HepG2 (cell line): ENCODE measurements around the gene MAGI1. TPM values are rescaled to one million over a fixed set of nuclear protein-coding genes. Genes with fewer than 3 reads are reported as not detected.

Source experiments
- ATAC-seq: fragments of 200-7000 bp; cut with Tn5 transposase; 3 replicates; pipeline ENCODE4 v1.9.1; 2020; ENCODE audit warnings: mild to moderate bottlenecking, moderate library complexity
- BruUV-seq: library from RNA; stranded (reverse); fragments of 400-500 nt; replicated peaks from 2 replicates; lab custom pipeline; 2021; lab: Mats Ljungman, UMichigan
- CTCF ChIA-PET: fragments of 300-600 bp; formaldehyde crosslinking; extraction: SDS; loops from one replicate; lab custom pipeline; 2021; ENCODE audit warnings: low total read pairs, inconsistent platforms, low intra/inter-chr PET ratio; lab: Yijun Ruan, JAX
- POLR2A ChIA-PET: fragments of 350-600 bp; sonication (Branson Sonifier 250); formaldehyde crosslinking; loops from one replicate; lab custom pipeline; 2020; ENCODE audit warnings: antibody characterized with exemption, inconsistent platforms; lab: Yijun Ruan, JAX
- DNase-seq: peaks from one replicate; pipeline ENCODE4 v3.0.0-alpha.2; 2015; ENCODE audit warnings: low spot score
- FAIRE-seq: peaks from 3 replicates; lab custom pipeline; 2011; peaks lifted over from hg19 to GRCh38; lab: Jason Lieb, UNC
- H2AFZ ChIP-seq: one replicate; pipeline ENCODE4 v1.6.1; 2011; ENCODE audit warnings: low read length, inconsistent platforms
- H3K27ac ChIP-seq: fragments of 300-600 bp; 3 replicates; pipeline ENCODE4 v1.8.0; 2011; ENCODE audit warnings: mixed run types, mild to moderate bottlenecking, mixed read lengths, low read length, inconsistent platforms; ENCODE audit not compliant: insufficient read depth; ENCODE audit errors: extremely low read length
- H3K27me3 ChIP-seq, 2 experiments: fragments of 200-600 bp in 1 of 2; 2 replicates in 1 of 2; 3 replicates in 1 of 2; pipeline versions ENCODE4 v1.6.0 to v1.8.0; 2011; ENCODE audit warnings: low read length in 2 of 2, mild to moderate bottlenecking in 2 of 2, moderate library complexity in 2 of 2, inconsistent platforms in 1 of 2; ENCODE audit not compliant: insufficient read depth in 2 of 2, control insufficient read depth in 1 of 2
- H3K36me3 ChIP-seq, 2 experiments: fragments of 200-600 bp in 1 of 2; replicated peaks in 1 of 2; 2 replicates in 1 of 2; 3 replicates in 1 of 2; pipeline versions ENCODE4 v1.5.1 to v1.8.0; 2011; ENCODE audit warnings: low read length in 2 of 2, inconsistent platforms in 1 of 2; ENCODE audit not compliant: insufficient read depth in 2 of 2, control insufficient read depth in 1 of 2
- H3K4me1 ChIP-seq: 2 replicates; pipeline ENCODE4 v1.5.1; 2012; ENCODE audit warnings: low read length, inconsistent platforms; ENCODE audit not compliant: insufficient read depth
- H3K4me2 ChIP-seq: 2 replicates; pipeline ENCODE4 v1.6.0; 2011; ENCODE audit warnings: low read depth, low read length, inconsistent platforms
- H3K4me3 ChIP-seq, 3 experiments: fragments of 200-600 bp in 1 of 3; sonication (generic), shearing (Covaris generic) in 1 of 3; replicated peaks in 1 of 3; 2 replicates each; pipeline ENCODE4 v1.5.1; 2011 to 2016; ENCODE audit warnings: low read length in 3 of 3, inconsistent platforms in 2 of 3, low read depth in 2 of 3, mild to moderate bottlenecking in 2 of 3, control low read depth in 1 of 3, mixed read lengths in 1 of 3; ENCODE audit not compliant: insufficient read depth in 1 of 3
- H3K79me2 ChIP-seq: one replicate; pipeline ENCODE4 v1.6.1; 2011; ENCODE audit warnings: low read length, inconsistent platforms; ENCODE audit not compliant: insufficient read depth
- H3K9ac ChIP-seq: 2 replicates; pipeline ENCODE4 v1.6.0; 2011; ENCODE audit warnings: mild to moderate bottlenecking, low read depth, low read length, inconsistent platforms; ENCODE audit not compliant: insufficient read depth
- H3K9me3 ChIP-seq: 2 replicates; pipeline ENCODE4 v1.5.1; 2012; ENCODE audit warnings: mild to moderate bottlenecking, low read length
- H4K20me1 ChIP-seq: 2 replicates; pipeline ENCODE4 v1.6.0; 2011; ENCODE audit warnings: inconsistent platforms, mild to moderate bottlenecking, low read length, moderate library complexity; ENCODE audit not compliant: insufficient read depth
- CREB1 ChIP-seq, 2 experiments: fragments of 450-650 bp in 1 of 2; IDR thresholded peaks; 2 replicates each; pipeline ENCODE4 v1.6.1; 2016 to 2017; ENCODE audit warnings: control low read depth in 1 of 2, mild to moderate bottlenecking in 1 of 2, missing compliant biosample characterization in 1 of 2, missing genetic modification characterization in 1 of 2
- FOXJ3 ChIP-seq: sonication (generic); formaldehyde crosslinking; IDR thresholded peaks from 2 replicates; pipeline ENCODE4 v1.4.0; 2020; ENCODE audit warnings: missing genetic modification reagents, mild to moderate bottlenecking, borderline replicate concordance
- GZF1 ChIP-seq: sonication (generic); formaldehyde crosslinking; IDR thresholded peaks from 2 replicates; pipeline ENCODE4 v1.5.1; 2020; ENCODE audit warnings: mild to moderate bottlenecking, missing genetic modification reagents
- MED13 ChIP-seq: sonication (generic); formaldehyde crosslinking; IDR thresholded peaks from 2 replicates; pipeline ENCODE4 v1.5.0; 2020; ENCODE audit warnings: missing genetic modification reagents
- NFE2L2 ChIP-seq: fragments of 150-350 bp; IDR thresholded peaks from 2 replicates; pipeline ENCODE4 v1.6.1; 2014; ENCODE audit warnings: low read length
- ZNF101 ChIP-seq: sonication (generic); formaldehyde crosslinking; IDR thresholded peaks from 2 replicates; pipeline ENCODE4 v1.4.0; 2020; ENCODE audit warnings: mild to moderate bottlenecking, low read depth, missing genetic modification reagents, borderline replicate concordance
- ZNF335 ChIP-seq: sonication (generic); formaldehyde crosslinking; IDR thresholded peaks from 2 replicates; pipeline ENCODE4 v1.4.0; 2020; ENCODE audit warnings: missing genetic modification reagents
- ZNF446 ChIP-seq: sonication (generic); formaldehyde crosslinking; IDR thresholded peaks from 2 replicates; pipeline ENCODE4 v1.5.0; 2020; ENCODE audit warnings: mild to moderate bottlenecking, missing genetic modification reagents
- ZNF724P ChIP-seq: sonication (generic); formaldehyde crosslinking; IDR thresholded peaks from 2 replicates; pipeline ENCODE4 v1.8.0; 2022; ENCODE audit warnings: missing genetic modification reagents, borderline replicate concordance
- WGBS: methylation state at CpG from one replicate; pipeline ENCODE4 v1.1.6; 2017; ENCODE audit warnings: low lambda C conversion rate; 5-methylcytosine and 5-hydroxymethylcytosine counted together
- in situ Hi-C: cut with HindIII; loops from 2 replicates; pipeline ENCODE4 v1.10.0; 2017; ENCODE audit warnings: low pct_unique_long_range_greater_than_20kb; ENCODE audit not compliant: extremely low pct_ligation_motif_present
- intact Hi-C: fragments of 100-400 bp; cut with micrococcal nuclease; formaldehyde crosslinking; loops from one replicate; pipeline ENCODE4 v1.10.0; 2022; ENCODE audit not compliant: unreplicated experiment
- polyA plus RNA-seq, 8 experiments: library from polyadenylated mRNA; depleted of rRNA in 3 of 8; stranded (reverse) in 7 of 8; unstranded in 1 of 8; fragments of >200 nt; fragmentation: Illumina TruSeq in 4 of 8; extraction: Trizol in 4 of 8; gene quantifications; 2 replicates each; pipeline versions ENCODE4 v1.2.1 to v1.2.3, GENCODE V29; 2011 to 2016; ENCODE audit warnings: low read depth in 4 of 8, missing spikeins in 1 of 8, mixed read lengths in 1 of 8; ENCODE audit not compliant: insufficient read depth in 1 of 8
- total RNA-seq, 5 experiments: library from RNA; depleted of rRNA; stranded (reverse); fragments of >200 nt; fragmentation: Illumina TruSeq; extraction: Trizol; gene quantifications; 2 replicates each; pipeline ENCODE4 v1.2.3, GENCODE V29; 2016; ENCODE audit warnings: low read depth in 1 of 5
- TF ChIP-seq, protein P1 (sequence below): sonication (generic); formaldehyde crosslinking; IDR thresholded peaks from 2 replicates; pipeline ENCODE4 v1.5.0; 2020; ENCODE audit warnings: missing genetic modification reagents

MAGI1 gene
- total and polyA plus RNA-seq, 2 of the 13 experiments (the other 11 are each of a cell fraction or from before 2014, with no cell fraction given) = 22.2 to 26.0 TPM

DNA sequence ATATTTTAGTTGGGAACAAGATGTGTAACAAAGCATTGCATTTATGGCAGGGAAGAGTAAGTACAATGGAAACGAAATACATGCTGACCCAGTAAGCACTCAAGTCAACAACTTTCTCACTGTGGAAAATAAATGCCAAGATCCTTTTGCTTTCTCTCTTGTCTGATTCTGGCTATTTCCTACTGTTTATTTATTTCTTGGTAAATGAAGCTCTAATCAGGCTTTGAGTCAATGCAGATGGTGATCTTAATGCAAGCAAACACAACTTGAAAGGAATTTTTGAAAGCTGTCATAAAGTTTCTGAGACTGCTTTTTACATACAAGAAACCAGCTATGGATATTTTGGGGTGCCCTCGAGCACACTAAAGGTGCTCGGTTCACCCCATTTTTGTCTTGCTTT lies 624.8 kb downstream of the MAGI1 start:
- 95% methylated on average over 3 of the region's 3 CpGs for WGBS
- Histone ChIP-seq H3K79me2 (no peaks in the 10 kb centered on the region), H3K4me2 (no peak overlapping the region), H3K9ac (no peak overlapping the region), H3K36me3 (no peaks in the 10 kb centered on the region; a peak in 2 of 5 replicates), H3K27ac (no peak overlapping the region), H2AFZ (no peak overlapping the region), H3K27me3 (no peaks in the 10 kb centered on the region), H4K20me1 (no peaks in the 10 kb centered on the region), H3K4me1 (peaks cover 11% of the 10 kb centered on the region)
- intact Hi-C loops (no loop called here), in situ Hi-C loops (loop anchor here (25.0 kb wide), 1 partner anchor 877 kb away; no protein-coding TSS in a partner anchor)
- CTCF ChIA-PET = no interaction called here
- POLR2A ChIA-PET = no interaction called here
- BruUV-seq = no TSS peak
- ATAC-seq (no peak), DNase-seq (no peak)
- TF ChIP-seq ZNF101 (CRISPR knock-in tag) = no peak
- TF ChIP-seq NFE2L2 = no peak
- no peak for TF ChIP-seq ZNF335 (CRISPR knock-in tag)
- TF ChIP-seq CREB1 (IDR thresholded peaks at IDR 0.05) = no peak
- no peak for TF ChIP-seq CREB1 (CRISPR knock-in tag; IDR thresholded peaks at IDR 0.05)
- TF ChIP-seq ZNF446 (CRISPR knock-in tag) = no peak
- TF ChIP-seq FOXJ3 (CRISPR knock-in tag) = no peak
- TF ChIP-seq GZF1 = no peak
- TF ChIP-seq, protein P1, sequence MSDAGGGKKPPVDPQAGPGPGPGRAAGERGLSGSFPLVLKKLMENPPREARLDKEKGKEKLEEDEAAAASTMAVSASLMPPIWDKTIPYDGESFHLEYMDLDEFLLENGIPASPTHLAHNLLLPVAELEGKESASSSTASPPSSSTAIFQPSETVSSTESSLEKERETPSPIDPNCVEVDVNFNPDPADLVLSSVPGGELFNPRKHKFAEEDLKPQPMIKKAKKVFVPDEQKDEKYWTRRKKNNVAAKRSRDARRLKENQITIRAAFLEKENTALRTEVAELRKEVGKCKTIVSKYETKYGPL (CRISPR knock-in tag) = no peak
- TF ChIP-seq ZNF724P = no peak
- TF ChIP-seq MED13 (CRISPR knock-in tag) = no peak
- TF ChIP-seq, all 625 proteins: peak for 0
- H3K9me3 ChIP-seq = no peaks in the 10 kb centered on the region
- FAIRE-seq = no peak
- H3K4me3 ChIP-seq = no peak overlapping the region
